ENCODE results near the gene PTS. TPM values are rescaled to one million over a fixed set of nuclear protein-coding genes. Genes with fewer than 3 reads are reported as not detected.
A peak's percentile ranks its signal among the peaks of the same experiment; 100 is the strongest.

PTS gene
- total RNA-seq, 3 donors from 2014 or later = 27.4 to 29.5 (median 27.7) TPM

- no peak for TF ChIP-seq CTCF (IDR thresholded peaks at IDR 0.05)
- intact Hi-C loops (cut with DNase I, micrococcal nuclease) = no loop called here
- Histone ChIP-seq H3K36me3 (ENCODE audit: low read depth) (no peaks in the 10 kb centered on the region), H3K4me1 (ENCODE audit: low read depth) (no peaks in the 10 kb centered on the region), H3K4me3 (no peak overlapping the region), H3K9me3 (no peaks in the 10 kb centered on the region)
- DNase-seq (no peak), ATAC-seq (no peak)
Observed at GRCh38 chr11:112200252-112200651, 26.0 kb upstream of the PTS start.

- ATAC-seq (no peak), DNase-seq (peak in 1 of 3 donors; percentile 51)
- Histone ChIP-seq H3K4me1 (ENCODE audit: low read depth) (no peaks in the 10 kb centered on the region), H3K36me3 (ENCODE audit: low read depth) (no peaks in the 10 kb centered on the region), H3K4me3 (no peak overlapping the region), H3K9me3 (no peaks in the 10 kb centered on the region)
- TF ChIP-seq CTCF (IDR thresholded peaks at IDR 0.05) = no peak
- intact Hi-C loops (cut with DNase I, micrococcal nuclease) = no loop called here
Observed at GRCh38 chr11:112206071-112206470, 20.2 kb upstream of the PTS start.

GRCh38 chr11:112210890-112211289 is 15.3 kb upstream of the PTS start:
- H3K4me3 ChIP-seq = no peak overlapping the region
- no peak for ATAC-seq
- no peaks in the 10 kb centered on the region for H3K4me1 ChIP-seq (ENCODE audit: low read depth)
- no peak for DNase-seq
- no peaks in the 10 kb centered on the region for H3K36me3 ChIP-seq (ENCODE audit: low read depth)
- TF ChIP-seq CTCF (IDR thresholded peaks at IDR 0.05) = no peak
- no peaks in the 10 kb centered on the region for H3K9me3 ChIP-seq
- intact Hi-C loops (cut with DNase I, micrococcal nuclease) = loop anchor here in 1 of 2 donors (10.0 kb wide), 1 partner anchor 1084 kb away; no protein-coding TSS in a partner anchor

GRCh38 chr11:112211536-112211935 is 14.7 kb upstream of the PTS start:
- ATAC-seq (no peak), DNase-seq (no peak)
- TF ChIP-seq CTCF (IDR thresholded peaks at IDR 0.05) = no peak
- intact Hi-C loops (cut with DNase I, micrococcal nuclease) = loop anchor here in 1 of 2 donors (10.0 kb wide), 1 partner anchor 1083 kb away; no protein-coding TSS in a partner anchor
- Histone ChIP-seq H3K9me3 (no peaks in the 10 kb centered on the region), H3K4me3 (no peak overlapping the region), H3K36me3 (ENCODE audit: low read depth) (no peaks in the 10 kb centered on the region), H3K4me1 (ENCODE audit: low read depth) (no peaks in the 10 kb centered on the region)

- ATAC-seq = no peak
- Histone ChIP-seq H3K4me3 (no peak overlapping the region), H3K9me3 (no peaks in the 10 kb centered on the region), H3K36me3 (ENCODE audit: low read depth) (no peaks in the 10 kb centered on the region), H3K4me1 (ENCODE audit: low read depth) (no peaks in the 10 kb centered on the region)
- intact Hi-C loops (cut with DNase I, micrococcal nuclease) = loop anchor here in 1 of 2 donors (10.0 kb wide), 1 partner anchor 1083 kb away; no protein-coding TSS in a partner anchor
- no peak for DNase-seq
- no peak for TF ChIP-seq CTCF (IDR thresholded peaks at IDR 0.05)
Observed at GRCh38 chr11:112212290-112212689, 13.9 kb upstream of the PTS start.

- Histone ChIP-seq H3K9me3 (no peaks in the 10 kb centered on the region), H3K36me3 (ENCODE audit: low read depth) (no peaks in the 10 kb centered on the region), H3K4me3 (no peak overlapping the region), H3K4me1 (ENCODE audit: low read depth) (no peaks in the 10 kb centered on the region)
- ATAC-seq (no peak), DNase-seq (no peak)
- intact Hi-C loops (cut with DNase I, micrococcal nuclease) = loop anchor here in 1 of 2 donors (10.0 kb wide), 1 partner anchor 1082 kb away; no protein-coding TSS in a partner anchor
- TF ChIP-seq CTCF (IDR thresholded peaks at IDR 0.05) = no peak
Observed at GRCh38 chr11:112212710-112213109, 13.5 kb upstream of the PTS start.

Measured in mucosa of descending colon (tissue), 3 donors.